Measurements from ENCODE around the gene ZBTB32.

GRCh38 chr19:35712567-35713505 is 8.5 kb downstream of the ZBTB32 start:
- TF ChIP-seq CTCF (IDR thresholded peaks at IDR 0.05 in 2 of 3, conservative IDR thresholded peaks at IDR 0.05 in 1 of 3; ENCODE audit: borderline replicate concordance in 1 of 3, insufficient read depth in 1 of 3, low read depth in 2 of 3, low read length in 2 of 3): no peak
- TF ChIP-seq CEBPB (IDR thresholded peaks at IDR 0.05; ENCODE audit: low read depth): no peak
- TF ChIP-seq FOSL1 (IDR thresholded peaks at IDR 0.05; ENCODE audit: low read depth): no peak

Data from HCT116 (cell line).